Measurements from ENCODE around the gene DDX19B. TPM values are rescaled to one million over a fixed set of nuclear protein-coding genes. Genes with fewer than 3 reads are reported as not detected.
"Not testable (repeated sequence)": the region's sequence is repeated elsewhere in the genome, so short reads cannot be mapped to it uniquely, and the experiment has no call there.

The DDX19B gene
- total and polyA plus RNA-seq, 8 donors: 23.5 to 37.5 (median 33.6) TPM

DNA sequence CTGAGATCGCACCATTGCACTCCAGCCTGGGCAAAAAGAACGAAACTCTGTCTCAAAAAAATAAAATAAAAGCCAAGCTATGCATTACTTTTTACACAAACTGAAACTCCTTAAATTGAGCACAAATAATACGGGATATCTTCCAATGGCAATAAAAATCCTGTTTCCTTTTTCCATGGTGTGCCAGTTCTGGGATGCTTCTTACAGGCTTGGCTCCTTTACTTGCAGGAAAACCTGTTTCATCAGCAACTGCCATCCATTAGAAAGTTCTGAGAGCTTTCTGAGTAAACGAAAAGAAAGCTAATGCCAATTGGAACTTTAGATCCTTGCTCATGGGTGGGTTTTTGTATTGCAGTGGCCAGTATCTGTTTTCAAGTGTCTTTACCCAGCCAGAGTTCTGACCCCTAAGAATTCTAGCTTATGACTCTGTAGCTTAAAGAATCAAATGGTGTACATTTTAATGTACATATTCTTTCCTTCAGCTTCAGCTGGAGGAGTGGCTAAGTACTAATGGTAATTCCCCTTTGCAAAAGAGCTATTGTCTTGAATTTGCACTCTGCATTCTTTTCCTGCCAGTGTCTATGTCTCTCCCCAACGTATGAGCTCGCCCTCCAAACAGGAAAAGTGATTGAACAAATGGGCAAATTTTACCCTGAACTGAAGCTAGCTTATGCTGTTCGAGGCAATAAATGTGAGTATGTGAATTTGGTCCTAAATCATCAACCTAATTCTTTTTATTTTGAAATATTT, 26.2 kb downstream of the DDX19B start:
- no peak for ATAC-seq
- DNase-seq: no peak
- Histone ChIP-seq H3K27me3 (no peaks in the 10 kb centered on the region), H3K36me3 (peaks cover 0 to 100% of the 10 kb centered on the region in 2 donors), H3K4me3 (no peak overlapping the region), H3K4me1 (no peaks in the 10 kb centered on the region), H3K9me3 (no peaks in the 10 kb centered on the region), H3K27ac (no peak overlapping the region)
- TF ChIP-seq, protein P1, sequence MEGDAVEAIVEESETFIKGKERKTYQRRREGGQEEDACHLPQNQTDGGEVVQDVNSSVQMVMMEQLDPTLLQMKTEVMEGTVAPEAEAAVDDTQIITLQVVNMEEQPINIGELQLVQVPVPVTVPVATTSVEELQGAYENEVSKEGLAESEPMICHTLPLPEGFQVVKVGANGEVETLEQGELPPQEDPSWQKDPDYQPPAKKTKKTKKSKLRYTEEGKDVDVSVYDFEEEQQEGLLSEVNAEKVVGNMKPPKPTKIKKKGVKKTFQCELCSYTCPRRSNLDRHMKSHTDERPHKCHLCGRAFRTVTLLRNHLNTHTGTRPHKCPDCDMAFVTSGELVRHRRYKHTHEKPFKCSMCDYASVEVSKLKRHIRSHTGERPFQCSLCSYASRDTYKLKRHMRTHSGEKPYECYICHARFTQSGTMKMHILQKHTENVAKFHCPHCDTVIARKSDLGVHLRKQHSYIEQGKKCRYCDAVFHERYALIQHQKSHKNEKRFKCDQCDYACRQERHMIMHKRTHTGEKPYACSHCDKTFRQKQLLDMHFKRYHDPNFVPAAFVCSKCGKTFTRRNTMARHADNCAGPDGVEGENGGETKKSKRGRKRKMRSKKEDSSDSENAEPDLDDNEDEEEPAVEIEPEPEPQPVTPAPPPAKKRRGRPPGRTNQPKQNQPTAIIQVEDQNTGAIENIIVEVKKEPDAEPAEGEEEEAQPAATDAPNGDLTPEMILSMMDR (IDR thresholded peaks at IDR 0.05): no peak
- intact Hi-C loops (cut with DNase I): no loop called here

DNA sequence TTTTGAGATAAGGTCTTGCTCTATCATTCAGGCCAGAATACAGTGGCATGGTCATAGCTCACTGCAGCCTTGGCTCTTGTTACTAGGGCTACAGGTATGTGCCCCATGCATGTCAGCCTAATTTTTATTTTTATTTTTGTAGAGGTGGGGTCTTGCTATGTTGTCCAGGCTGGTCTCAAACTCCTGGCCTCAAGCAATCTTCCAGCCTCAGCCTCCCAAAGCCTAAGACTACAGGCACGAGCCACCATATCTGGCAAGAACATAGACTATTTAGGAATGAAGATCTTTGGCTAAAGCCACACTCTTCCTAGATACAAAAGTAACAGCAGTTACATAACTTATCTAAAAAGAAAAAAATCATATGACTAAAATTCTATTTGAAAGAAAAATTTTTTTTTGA, 32.1 kb downstream of the DDX19B start:
- Histone ChIP-seq H3K27ac (no peak overlapping the region), H3K4me3 (no peak overlapping the region), H3K36me3 (peaks cover 0 to 98% of the 10 kb centered on the region in 2 donors), H3K4me1 (no peaks in the 10 kb centered on the region), H3K27me3 (no peaks in the 10 kb centered on the region), H3K9me3 (no peaks in the 10 kb centered on the region)
- ATAC-seq (no peak), DNase-seq (no peak)
- intact Hi-C loops (cut with DNase I): no loop called here
- TF ChIP-seq, protein P1 (IDR thresholded peaks at IDR 0.05): no peak

DNA sequence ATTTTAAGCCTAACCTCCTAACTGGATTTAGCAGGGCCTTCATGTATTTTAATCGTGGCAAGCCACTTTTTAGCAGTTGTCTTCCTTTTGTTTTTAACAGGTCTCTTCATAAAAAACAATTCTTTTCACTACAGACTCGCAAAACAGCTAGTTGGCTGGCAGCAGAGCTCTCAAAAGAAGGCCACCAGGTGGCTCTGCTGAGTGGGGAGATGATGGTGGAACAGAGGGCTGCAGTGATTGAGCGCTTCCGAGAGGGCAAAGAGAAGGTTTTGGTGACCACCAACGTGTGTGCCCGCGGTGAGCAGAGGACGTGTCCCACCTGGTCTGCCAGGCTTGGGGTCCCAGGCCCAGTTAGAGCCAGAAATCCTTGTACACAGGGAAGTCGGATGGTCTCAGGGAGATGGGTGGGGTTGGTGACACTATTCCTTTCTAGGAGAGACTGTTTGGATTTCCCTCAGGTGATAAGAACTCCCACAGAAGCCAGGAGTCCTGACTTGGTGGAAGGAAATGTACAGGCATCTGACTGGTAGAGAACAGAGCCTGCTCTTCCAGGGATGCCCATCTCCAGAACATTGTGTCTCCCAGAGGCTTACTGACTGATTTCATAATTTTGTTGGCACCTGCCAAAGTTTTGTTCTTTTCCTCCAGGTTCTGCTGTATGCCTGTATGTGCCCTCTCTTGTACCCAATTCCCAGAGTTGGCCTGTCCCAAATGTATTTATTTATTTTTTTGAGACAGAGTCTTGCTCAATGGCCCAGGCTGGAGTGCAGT, 32.8 kb downstream of the DDX19B start:
- ATAC-seq: peak; percentile 63
- TF ChIP-seq, protein P1 (IDR thresholded peaks at IDR 0.05): peak; percentile 14 to 18
- intact Hi-C loops (cut with DNase I): no loop called here
- DNase-seq: no peak
- Histone ChIP-seq H3K9me3 (no peaks in the 10 kb centered on the region), H3K27me3 (no peaks in the 10 kb centered on the region), H3K36me3 (peaks cover 0 to 98% of the 10 kb centered on the region in 2 donors), H3K4me3 (no peak overlapping the region), H3K4me1 (no peaks in the 10 kb centered on the region), H3K27ac (no peak overlapping the region)

DNA sequence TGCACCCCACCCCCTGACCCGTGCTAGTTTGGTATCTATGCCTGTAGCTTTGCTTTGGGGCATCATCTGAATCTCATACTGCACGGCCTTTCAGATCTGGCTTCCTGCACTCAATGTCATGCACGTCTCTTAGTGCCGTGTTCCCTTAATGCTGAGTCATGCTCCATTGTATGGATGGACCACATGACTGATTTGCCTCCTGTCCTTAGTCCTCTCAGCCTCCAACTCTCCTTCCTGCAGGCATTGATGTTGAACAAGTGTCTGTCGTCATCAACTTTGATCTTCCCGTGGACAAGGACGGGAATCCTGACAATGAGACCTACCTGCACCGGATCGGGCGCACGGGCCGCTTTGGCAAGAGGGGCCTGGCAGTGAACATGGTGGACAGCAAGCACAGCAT, 33.7 kb downstream of the DDX19B start:
- H3K27ac ChIP-seq; H3K27me3 ChIP-seq; H3K4me1 ChIP-seq; ATAC-seq; intact Hi-C loops (cut with DNase I); DNase-seq; H3K4me3 ChIP-seq; H3K9me3 ChIP-seq: not testable (repeated sequence)
- peaks cover 0 to 89% of the 10 kb centered on the region in 2 donors for H3K36me3 ChIP-seq

DNA sequence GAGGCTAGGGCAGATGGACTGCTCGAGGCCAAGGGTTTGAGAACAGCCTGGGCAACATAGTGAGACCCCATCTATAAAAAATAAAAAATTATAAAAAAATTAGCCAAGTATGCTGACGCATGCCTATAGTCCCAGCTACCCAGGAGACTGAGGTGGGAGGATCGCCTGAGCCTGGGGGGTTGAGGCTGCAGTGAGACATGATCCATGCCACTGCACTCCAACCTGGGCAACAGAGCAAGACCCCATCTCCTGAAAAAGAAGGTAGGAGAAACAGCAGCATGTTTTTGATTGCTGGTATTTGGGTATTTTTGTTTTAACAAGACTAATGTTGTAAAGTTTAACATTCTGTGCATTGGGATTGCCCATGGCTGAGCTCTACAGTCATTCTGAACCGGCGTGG, 38.8 kb downstream of the DDX19B start:
- ATAC-seq (no peak), DNase-seq (no peak)
- Histone ChIP-seq H3K4me3 (no peak overlapping the region), H3K9me3 (no peaks in the 10 kb centered on the region), H3K36me3 (peaks cover 0 to 44% of the 10 kb centered on the region in 2 donors), H3K27ac (no peak overlapping the region), H3K27me3 (no peaks in the 10 kb centered on the region), H3K4me1 (no peaks in the 10 kb centered on the region)
- intact Hi-C loops (cut with DNase I): no loop called here
- TF ChIP-seq, protein P1 (IDR thresholded peaks at IDR 0.05): no peak
